Left renal cortex interstitium (tissue), 4 donors: Measurements from ENCODE around the gene SCYL1. TPM values are rescaled to one million over a fixed set of nuclear protein-coding genes. Genes with fewer than 3 reads are reported as not detected.

Source experiments
- DNase-seq, 4 donors: peaks; one replicate each; pipeline ENCODE4 v3.0.0-alpha.2; 2013; ENCODE audit warnings: low read depth in 4 of 4, low spot score in 2 of 4, missing footprints in 1 of 4
- polyA plus RNA-seq, 4 donors: library from polyadenylated mRNA; unstranded; fragments of 120-200 nt; gene quantifications; one replicate each; pipeline ENCODE4 v1.2.1, GENCODE V29; 2013; ENCODE audit not compliant: insufficient read length in 4 of 4

The SCYL1 gene
- polyA plus RNA-seq, result 10 to 100 TPM; 63.1 to 86.0 (median 75.2) TPM

DNA sequence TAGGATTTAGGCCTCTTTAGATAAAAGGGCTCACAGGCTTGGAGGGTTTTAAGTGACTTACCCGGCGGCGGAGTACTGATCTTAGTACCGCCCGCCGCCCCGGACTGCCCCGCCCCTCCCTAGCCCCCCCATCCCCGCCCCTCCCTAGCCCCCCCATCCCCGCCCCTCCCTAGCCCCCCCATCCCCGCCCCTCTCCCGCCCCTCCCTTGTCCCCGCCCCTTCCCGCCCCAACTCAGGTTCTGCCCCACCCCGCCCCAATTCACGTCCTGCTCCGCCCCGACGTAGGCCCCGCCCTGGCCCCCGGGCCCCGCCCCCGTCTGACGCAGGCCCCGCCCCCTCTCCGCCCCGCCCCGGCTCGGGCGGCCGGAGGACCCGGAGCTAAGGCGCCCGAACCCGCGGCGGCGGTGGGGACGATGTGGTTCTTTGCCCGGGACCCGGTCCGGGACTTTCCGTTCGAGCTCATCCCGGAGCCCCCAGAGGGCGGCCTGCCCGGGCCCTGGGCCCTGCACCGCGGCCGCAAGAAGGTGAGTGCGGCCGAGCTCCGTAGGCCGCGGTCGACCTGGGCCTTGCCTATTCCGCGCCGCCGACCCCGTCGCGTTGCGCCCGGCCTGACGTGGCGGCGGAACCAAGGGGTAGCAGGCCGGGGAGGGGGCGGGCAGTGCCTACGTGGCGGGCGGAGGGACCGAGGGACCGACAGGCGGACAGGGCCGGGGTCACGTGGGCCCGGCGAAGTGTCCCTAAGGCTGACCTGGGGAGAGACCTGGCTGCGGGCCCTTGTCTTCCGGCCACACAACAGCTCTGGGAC lies at the start of gene SCYL1:
SCYL1 (plus strand) TSS at position 343 of the 805 bp plus-strand sequence; CDS start at position 414, 71 bp downstream.
- DNase-seq, result peak in 2 of 4 donors; percentile 44 to 49

DNA sequence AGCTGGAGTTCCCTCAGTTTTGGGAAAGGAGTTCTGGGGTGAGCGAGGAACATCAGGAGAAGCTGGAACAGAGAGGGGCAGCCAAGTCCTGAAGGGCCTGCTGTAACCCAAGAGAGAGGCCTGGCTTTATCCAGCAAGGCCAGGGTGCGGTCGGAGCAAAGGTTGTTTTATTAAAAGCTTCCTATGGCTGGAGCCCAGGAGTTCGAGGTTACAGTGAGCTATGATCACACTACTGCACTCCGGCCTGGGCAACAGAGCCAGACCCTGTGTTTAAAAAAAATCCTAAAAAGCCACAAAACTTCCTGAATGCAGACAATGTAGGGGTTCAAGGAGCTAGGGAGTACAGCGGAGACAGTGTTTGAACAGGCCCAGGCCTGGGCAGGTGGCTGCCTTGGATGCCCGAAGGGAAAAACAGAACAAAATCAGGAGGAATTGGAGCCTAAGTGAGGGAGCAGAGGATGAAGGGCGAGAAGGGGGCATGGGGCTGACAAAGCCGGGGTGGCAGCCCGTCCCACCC lies 48.2 kb upstream of the SCYL1 start:
- DNase-seq, result no peak

DNA sequence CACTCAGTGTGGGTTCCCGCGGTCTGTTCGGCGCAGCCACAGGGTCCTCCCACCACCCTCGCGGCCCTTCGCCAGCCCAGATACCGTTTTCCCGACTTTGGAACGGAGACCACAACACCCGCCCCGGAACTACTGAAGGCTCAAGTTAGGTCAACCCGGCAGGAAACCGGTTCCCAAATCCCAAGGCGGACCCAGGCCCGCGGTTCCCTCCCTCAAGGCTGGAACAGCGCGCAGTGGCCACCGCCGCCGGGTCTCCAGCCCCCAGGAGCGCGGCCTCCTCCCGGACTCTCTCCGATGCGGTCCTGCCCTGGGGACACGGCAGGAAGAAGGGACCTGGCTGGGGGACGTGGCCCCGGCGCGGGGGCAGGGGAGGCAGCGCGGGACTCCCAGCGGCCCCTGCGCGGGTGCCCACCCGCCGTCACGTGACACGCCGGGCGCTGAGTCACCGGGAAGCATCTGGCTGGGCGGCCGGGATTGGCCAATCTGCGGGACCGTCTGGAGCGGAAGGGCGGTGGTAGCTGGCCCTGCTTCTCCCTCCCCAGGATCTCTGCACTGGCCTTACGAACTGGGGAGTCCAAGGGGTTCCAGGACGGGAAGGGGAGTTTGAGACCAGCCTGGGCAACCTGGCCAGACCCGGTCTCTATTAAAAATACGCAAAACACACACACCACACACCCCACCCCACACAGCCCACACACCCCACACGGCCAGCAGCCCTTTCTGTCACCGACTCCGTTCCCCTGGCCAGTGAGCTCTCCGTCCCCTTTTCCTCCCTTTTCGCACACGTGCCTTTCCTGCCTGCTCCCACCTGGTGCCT lies 47.5 kb upstream of the SCYL1 start:
- peak in 2 of 4 donors; percentile 85 to 86 for DNase-seq

DNA sequence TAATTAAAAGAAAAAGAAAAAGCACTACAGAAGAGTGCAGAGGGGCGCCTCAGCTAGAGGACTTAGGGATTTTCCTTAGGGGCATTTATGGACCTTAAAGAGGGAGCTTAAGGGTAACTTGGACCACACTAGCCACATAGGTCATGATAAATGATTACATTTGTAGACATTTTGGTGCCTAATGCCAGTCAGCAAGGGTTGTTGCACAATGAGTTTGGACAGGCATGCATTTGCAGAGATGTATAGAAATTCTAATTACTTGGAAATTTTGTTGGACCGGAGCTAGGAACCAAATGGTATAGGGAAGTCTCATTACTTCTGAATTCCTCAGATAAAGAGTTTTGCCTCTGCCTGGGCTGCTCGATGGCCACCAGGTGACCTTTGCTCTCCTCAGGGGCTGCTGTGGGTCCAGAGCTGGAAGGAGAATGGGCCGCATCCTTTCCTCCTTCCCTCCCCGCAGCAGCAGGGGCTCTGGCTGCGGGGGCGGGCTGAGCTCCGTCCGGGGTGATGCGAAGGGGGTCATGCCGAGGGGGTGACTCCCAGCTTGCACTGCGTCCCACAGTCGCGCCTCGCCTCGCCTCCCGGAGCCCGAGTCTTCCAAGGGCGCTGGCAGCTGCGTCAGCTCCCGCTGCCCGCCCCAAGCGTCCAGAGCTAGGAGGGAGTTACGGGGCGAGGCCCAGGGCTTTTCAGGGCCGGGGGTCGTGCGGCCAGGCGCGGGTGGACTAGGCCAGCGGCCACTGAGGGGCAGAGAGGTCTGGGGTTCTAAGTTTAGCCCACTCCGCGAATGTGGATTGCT lies 46.3 kb upstream of the SCYL1 start:
- DNase-seq, result no peak

DNA sequence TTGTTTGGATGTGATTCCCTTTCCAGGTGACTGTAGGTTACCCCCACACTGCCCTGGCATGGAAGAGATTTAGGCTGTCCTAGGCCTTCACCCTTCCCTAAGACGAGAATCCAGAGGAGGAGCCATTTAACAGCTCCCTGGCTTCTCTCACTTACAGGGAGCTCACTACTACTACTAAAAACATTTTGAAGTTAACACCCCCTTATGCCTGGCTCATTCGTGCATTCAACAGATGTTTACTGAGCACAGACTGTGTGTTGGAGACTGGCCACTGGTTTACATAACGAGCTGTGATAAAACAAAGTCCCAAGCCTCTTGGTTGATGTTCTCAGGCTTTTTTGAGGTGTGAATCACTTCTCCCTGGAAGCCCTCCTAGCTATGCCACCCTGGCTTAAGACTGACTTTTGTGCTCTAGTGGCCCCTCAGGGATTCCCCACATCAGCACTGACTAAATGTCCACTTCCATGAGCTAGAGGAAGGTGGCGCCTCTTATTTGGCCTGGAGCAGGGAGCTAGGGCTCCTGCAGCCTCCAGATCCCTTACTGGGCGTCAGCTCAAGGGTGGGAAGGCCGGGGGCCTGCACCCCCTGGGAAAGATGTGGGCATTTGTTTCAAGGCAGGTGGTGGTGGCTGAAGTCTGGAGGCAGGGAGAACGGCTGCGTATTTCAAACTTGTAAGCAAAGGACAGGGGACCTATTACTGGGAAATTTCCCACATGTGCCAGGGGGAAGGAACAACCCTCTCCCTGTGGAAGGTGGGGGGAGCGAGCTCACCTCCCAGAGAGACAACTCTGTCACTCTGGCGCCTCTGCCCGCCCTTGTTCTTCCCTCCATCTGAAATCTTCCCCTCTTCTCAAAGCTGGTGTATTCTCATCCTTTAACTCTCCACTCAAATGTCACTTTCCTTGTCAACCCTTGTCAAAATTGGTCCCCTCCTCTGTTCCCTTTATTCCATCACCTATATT lies 45.4 kb upstream of the SCYL1 start:
- DNase-seq, result no peak

DNA sequence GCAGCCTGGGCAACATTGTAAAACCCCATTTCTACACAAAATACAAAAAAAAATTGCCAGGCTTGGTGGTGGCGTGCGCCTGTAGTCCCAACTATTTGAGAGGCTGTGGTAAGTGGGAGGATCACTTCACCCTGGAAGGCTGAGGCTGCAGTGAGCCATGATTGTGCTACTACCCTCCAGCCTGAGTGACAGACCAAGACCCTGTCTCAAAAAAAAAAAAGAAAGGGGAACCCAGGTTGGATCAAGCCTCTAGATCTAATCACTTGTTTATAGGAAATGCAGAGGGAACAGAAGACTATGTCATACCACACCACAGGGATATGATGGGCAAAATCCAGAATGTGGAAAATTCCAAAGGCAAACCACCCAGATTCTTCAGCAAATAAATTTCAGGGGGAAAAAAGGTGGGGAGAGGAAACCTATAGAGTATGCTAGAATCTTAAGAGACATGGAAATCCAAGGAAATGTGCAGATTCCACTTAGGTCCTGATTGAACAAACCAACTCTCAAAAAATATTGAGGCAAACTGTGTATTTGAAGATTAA lies 42.5 kb upstream of the SCYL1 start:
- no peak for DNase-seq

DNA sequence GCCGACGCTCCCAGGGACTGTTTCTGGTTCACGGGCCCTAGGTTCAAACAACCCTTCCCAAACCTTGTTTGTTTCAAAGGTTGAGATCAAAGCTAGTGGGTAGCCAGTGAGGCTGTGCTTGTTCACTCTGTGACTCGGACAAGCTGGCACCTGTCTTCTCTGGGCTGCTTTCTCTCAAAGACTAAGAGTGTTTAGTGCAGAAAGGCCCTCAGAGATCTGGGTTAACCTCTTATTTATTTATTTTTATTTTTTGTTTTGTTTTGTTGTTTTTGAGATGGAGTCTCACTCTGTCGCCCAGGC lies 39.0 kb upstream of the SCYL1 start:
- no peak for DNase-seq

DNA sequence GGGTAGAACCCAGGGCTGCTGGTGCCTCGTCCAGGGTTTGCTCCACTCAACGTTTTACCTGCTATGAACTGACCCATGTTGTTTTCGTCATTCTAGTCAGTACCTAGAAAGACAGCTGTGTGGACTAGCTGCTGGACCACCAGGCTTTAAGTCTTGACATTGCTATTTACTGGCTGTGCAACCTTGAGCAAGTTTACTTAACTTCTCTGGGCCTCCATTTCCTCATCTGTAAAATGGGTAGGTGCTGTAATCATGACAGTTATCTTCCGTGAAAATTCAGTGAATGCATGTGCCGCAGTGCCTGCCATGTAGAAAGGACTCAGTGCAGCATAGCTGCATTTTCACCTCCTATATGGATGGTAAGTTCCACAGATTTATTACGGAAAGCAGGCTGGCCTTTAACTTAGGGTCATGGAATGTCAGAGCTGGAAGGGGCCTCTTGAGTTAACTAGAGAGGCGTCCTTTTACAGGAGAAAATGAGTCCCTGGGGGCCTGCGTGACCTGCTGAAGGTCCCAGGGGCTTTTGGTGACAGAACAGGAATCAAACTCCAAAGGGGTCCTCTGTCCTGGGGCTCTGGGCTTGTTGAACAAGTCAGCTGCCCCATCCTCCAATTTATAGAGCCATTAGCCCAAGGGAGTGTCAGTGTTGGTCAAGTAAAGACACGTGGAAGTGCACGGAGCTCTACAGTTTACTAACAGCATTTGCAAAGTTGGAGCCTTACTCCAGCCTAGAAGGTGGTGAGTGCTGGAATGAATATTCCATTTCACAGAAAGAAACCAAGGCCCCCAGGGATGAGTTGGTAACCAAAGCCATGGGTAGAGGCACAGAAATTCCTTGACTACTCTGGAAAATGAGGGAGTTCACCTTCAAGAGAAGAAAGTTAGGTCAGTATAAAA lies 38.1 kb upstream of the SCYL1 start:
- DNase-seq, result no peak

DNA sequence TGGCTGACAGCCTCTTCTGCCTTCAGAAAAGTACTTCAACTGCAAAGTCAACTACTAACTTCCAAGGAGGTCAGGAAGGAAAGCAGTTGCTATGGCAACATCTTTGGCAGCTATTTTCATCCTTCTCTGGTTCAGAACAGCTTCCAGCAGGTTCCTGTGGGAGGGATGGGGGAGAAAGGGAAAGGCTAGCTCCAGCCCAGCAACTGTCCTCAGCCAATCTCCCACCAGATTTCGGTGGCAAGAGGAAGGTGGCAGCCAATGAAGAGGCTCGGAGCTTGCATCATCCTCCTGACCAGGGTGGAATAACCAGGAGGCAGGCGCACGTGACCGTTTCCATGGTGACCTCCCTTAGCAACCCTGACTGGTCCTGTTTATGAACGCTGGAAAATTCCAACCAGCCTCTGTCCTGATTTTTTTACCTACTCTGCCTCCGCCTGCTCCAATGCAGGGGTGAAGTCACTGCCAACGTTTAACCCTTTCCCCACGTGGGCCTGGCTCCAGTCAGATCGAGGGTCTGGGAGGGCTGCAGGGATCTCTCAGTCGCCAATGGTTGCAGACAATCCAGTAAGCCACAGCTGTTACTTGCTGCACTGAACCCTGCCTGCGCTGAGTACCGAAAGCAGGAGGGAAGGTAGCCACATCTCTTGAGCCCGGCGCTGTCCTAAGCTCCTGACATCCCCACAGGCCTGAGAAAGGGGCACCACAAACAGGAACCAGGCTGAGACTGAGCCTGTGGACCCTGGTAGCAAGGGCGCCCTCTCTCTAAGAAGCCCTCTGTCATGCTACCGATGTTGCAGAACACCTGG lies 37.2 kb upstream of the SCYL1 start:
- DNase-seq, result peak in 3 of 4 donors; percentile 99 to 100 (median 99)

DNA sequence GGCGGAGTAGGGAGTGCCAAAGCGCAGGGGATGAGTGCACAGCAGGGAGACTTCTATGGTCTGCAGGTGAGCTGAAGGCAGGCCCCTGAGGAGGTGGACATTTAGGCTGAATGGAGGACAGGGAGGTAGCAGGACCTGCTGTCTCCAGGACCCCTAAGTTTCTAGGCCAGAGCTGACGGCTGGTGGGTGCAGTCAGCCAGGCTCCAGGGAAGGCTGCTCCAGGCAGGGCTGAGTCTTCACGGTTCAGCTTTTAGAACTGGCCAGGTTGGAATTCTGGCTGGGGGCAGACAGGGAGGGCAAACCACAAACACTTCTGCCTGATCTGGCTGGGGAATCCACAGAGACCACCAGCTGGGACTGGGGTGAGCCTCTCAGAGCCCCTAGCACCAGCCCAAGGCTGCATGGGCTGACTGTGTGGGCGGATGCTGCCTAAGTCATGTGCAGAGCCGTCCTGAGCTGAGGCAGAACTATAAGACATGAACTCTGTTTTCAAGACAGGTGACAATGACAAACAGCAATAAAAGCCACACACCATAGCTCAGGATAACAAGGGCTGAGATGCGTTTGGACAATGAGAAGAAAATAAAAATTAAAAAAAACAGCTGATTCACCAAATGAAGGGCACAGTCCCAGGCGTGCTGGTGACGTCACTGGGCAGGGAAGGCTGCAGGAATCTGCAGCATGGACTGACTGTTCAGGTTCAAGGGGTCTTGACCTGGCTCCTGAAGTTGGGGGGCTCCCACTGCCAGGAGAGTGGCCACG lies 36.4 kb upstream of the SCYL1 start:
- no peak for DNase-seq

DNA sequence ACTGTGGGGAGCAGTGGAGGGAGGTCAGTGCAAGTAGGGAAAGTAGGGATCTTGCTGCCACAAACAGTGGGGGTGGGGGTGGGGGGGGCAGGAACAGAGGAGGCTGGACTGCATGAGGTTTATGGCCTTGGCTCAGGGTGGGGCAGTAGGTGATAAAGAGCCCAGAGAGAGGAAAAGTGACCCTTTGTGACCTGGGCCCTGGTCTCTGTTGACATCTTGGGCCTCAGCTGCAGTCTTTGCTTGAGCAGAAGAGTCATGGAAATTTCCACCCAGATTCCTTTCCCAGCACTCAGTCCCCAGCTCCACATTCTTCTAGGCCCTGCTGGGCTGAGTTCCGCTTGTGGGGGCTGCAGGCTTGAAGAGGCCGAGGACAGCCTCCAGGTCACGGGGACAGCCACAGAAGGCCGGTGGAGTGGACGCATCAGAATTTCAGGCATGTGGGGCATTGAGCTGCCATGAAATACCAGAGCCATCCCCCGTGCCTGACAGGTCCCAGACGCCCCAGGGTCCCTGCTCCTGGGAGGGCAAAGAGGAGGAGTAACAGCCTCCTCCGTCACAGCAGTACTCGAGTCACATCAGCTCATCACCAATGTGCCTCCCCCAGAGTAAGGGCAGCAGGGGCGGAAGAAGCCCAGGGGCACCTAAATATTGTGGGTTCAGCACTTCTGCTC lies 35.7 kb upstream of the SCYL1 start:
- peak in 2 of 4 donors; percentile 56 to 63 for DNase-seq

DNA sequence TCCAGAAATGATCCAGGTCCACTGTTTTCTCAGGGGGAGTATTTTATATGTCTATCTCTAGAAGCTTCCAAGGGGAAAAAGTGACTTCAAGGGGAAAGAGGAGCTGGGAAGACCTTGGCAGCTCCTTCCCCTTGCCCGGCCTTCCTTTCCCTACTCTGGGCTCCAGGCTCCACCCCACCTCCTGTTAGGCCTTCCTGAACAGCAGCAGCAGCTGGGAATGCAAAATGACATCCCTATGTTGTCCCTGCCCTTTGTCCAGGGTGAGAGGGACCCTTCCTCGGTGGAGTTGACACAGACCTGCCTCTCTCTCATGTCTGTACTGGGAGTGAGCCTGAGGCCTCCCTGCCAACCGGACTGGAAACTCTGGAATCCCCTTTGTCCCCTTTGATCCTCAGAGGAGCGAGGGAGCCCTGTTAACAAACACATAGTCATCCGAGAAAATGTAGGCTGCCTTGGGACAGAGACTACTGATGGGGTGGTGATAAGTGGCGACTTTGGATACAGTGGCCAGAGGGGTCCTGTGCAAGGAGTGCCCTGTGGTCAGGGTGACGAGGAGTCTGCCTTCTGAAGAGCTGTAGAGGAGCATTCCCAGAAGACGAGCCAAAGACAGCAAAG lies 35.1 kb upstream of the SCYL1 start:
- no peak for DNase-seq

DNA sequence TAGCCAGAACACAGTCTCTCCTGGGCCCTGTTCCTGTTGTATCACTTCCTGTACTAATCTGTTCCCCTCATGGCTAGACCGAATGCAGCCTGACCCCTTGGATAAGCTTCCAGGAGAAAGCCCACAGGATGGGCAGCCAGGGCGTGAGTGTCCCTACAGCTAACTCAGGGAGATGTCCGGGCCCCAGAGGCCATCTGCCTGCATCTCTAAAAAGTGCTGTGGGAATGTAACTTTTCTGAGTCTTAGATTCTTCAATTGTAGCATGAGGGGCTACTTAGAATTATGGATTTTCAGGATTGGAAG lies 33.8 kb upstream of the SCYL1 start:
- no peak for DNase-seq

DNA sequence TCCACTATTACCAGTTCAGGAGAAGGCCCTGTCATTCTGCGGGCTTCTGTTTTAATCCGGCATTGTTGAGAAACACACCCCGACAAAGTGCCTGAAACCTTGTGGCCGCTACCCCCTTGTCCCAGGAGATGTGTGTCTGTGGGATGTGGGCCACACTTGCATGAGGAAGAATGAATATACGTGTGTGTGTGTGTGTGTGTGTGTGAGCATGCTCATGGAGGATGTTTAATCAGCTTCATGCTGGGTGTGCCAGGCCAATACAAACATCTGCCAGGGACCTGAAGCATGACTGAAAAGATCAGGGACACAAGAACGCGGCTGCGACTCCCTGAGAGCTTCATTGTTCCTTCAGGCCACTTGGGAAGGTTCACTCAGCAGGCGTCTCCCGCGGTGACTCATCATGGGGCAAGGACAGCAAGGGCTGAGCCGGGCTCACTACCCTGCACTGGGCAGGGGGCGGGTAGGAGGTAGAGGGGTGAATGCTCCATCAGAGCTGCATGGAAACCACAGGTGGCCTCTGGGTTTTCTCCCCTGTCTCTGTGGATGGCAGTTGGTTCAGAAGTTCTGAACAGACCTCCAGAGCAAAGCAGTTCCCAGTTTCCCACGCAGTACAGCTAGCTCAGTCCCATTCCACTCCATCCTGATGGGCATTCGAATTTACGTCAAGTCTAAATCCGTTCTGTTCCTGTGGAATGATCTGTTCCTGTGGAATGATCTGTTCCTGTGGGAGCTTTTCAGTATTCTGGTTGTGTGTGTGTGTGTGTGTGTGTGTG lies 33.1 kb upstream of the SCYL1 start:
- DNase-seq, result no peak

DNA sequence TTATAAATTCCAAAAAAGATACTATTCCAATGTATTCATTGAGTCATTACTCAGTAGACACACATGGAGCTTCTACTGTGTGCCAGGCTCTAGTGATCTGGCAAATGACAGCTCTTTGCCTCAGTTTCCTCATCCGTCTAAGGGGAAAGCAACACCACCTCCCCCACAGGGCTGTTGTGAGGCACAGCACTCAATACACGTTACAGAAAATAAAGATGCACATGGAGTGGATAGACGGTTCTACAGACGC lies 32.6 kb upstream of the SCYL1 start:
- no peak for DNase-seq
